HG03045 (cell line): Measurements from ENCODE around the gene AP2A2.
A peak's percentile ranks its signal among the peaks of the same experiment; 100 is the strongest.

Source experiments
- ATAC-seq: cut with Tn5 transposase; IDR thresholded peaks from one replicate; pipeline ENCODE4 v1.9.1; 2021; ENCODE audit warnings: mild to moderate bottlenecking, moderate library complexity; ENCODE audit not compliant: unreplicated experiment

The AP2A2 gene

GRCh38 chr11:925496-926301 lies at the start of gene AP2A2:
Gene AP2A2 (plus strand): TSS chr11:925870. CDS start chr11:926022, 152 bp downstream.
- peak; percentile 64 for ATAC-seq

DNA sequence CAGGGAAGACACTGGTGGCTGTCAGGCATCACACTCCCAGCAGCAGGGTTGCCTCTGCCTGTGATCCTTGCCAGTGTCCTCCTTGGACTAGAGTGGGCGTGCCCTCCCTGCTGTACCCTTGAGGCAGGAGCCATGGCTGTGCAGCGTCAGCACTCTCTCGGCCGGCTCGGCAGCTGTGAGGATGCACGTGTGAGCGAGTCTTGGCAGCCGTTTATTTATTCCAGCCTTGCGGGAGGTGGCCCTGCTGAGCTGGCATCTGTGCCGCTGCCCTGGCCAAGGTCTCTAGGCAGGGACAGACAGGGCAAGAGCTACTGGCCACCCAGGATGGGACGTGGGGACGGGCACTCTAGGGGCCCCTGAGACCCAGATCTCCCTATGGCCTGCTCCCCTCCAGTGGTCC lies 49.1 kb upstream of the AP2A2 start:
- no peak for ATAC-seq

DNA sequence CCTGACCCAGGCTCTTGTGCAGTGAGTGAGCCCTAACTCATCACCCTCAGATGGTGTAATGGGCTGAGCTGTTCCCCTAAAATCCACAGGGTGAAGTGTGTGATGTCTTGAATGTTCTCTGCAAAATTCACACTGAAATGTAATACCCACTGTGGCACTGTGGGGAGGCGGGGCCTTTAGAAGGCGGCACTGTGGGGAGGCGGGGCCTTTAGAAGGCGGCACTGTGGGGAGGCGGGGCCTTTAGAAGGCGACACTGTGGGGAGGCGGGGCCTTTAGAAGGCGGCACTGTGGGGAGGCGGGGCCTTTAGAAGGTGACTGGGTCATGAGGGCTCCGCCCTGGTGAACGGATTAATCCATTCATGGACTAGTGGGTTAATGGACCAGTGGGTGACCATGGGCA lies 48.1 kb upstream of the AP2A2 start:
- no peak for ATAC-seq

DNA sequence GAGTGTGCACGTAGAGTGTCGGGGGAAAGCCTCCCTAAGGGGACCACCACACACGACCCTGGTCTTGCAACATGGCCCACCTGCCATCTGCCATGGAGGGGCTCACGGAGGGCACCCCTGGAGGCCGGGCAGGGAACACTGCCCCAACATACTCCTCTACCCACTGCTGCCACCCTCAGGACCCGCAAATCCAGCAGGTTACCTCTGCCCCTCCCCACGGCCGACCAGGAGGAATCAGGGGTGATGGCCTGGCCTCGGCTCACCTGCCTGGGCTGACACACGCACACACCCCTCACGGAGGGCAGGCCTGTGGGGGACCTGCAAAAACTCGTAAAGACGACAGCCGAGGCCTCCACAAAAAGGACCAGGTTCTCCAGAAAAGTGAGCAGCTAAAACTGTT lies 45.2 kb upstream of the AP2A2 start:
- no peak for ATAC-seq

DNA sequence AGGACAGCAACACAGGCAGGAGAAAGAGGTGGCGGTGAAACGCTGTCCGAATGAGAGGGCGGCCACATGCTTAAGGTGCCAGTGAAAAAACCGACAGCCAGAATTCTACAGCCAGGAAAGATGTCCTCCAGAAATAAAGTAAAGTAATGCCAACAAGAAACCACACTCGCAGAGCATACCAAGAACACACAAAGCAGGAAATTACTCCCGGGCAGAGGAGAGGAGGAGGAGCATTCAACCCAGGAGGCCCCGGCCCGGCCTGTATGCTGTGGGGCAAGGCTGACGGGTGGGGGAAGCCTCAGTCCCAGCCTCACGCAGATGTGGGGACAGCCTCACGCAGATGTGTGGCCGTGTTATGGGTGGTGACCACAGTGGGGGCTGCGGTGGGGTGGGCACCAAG lies 43.1 kb upstream of the AP2A2 start:
- ATAC-seq: no peak

GRCh38 chr11:883527-883926 lies 42.1 kb upstream of the AP2A2 start:
- no peak for ATAC-seq

- no peak for ATAC-seq
Observed at GRCh38 chr11:884578-885070, 41.0 kb upstream of the AP2A2 start.

GRCh38 chr11:886568-886967 lies 39.1 kb upstream of the AP2A2 start:
- no peak for ATAC-seq

DNA sequence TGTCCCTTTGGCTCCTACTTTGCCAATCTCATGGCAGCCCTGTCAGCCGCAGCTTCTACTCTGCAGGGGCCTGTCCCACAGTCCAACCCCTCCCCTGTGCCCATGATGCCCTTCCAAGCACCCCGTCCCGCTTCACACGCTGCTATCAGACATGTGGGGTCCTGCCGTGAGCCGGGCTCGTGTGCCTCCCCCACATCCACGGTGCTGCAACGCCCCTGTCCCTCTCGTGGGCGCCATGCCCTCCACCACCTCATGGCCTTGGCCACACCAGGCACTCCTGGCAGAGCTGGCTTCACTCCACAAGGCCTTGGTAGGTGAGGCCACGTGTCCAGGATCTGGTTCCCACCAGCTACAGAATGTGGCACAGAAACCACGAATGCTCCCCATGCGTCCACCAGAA lies 38.1 kb upstream of the AP2A2 start:
- ATAC-seq: no peak

DNA sequence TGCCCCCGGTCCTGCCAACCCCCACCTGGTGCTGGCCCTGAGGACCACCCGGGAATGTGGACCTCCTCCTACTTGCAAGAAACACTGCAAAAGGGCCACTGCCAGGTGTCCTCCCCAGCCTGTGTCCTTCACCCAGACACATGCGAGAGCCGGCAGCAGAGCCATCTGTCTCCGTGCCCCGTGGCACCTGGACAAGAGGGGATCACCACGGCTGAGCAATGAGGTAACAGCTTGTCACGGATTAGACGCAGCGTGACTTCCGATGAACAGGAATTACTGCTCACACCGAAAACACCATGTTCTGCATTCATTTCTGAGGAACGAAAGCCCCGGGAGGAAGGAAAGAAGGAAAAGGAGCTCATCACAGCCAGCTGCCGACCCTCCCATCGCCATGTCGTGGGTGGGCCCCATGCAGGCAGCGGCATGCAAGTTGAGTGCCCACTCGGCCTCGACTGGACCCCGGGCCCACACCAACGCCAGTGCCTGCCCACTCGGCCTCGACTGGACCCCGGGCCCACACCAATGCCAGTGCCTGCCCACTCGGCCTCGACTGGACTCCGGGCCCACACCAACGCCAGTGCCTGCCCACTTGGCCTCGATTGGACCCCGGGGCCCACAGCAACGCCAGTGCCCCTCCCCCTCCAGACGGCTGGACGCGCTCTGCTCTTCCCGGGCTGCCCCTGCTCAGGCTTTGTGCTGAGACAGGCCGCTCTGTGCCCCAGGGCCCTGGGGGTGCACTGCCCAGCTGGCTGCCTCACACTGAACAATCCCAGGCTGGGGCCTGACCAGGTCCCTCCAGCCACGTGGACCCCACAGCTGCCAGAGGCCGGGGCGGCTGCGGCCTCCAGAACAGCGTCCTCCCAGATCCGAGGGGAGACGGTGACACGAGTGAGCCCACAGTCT lies 37.1 kb upstream of the AP2A2 start:
- no peak for ATAC-seq

- no peak for ATAC-seq
Observed at GRCh38 chr11:889257-889656, 36.4 kb upstream of the AP2A2 start.

GRCh38 chr11:889687-890475 lies 35.8 kb upstream of the AP2A2 start:
- no peak for ATAC-seq

DNA sequence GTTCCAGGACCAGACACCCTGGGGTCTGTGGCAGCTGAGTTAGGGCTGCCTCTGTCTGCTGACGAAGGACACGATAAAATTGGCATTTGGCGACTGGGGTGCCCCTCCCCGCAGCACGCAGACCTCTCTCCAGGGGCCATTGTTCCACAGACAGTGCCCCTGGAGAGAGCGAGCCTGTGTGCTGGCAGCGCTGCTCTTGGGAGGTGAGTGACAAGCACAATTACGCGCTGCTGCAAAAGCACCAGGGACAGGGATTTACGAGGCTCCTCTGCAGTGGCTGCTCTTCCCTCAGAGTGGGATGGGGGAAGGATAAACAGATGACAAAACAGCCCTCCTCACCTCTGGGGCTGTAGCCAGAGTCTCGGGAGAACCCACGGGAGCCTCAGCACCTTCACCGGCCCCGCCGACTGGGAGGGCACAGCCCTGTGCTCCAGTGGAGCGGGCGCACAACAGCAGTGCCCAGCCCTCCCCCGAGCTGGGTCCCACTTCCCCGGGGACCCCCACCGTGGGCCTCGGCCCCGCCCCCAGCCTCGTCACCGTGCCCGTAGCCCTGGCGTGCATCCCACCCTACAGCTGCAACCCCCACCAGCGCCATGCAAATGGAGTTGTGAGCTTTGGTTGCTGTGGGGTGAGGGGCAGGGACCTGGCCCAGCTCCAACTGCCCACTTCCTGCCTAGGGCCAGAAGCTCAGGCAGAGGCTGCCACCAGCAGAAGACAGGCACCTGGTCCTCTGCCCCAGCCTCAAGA lies 34.7 kb upstream of the AP2A2 start:
- ATAC-seq: no peak

GRCh38 chr11:893008-893654 lies 32.5 kb upstream of the AP2A2 start:
- ATAC-seq: no peak

DNA sequence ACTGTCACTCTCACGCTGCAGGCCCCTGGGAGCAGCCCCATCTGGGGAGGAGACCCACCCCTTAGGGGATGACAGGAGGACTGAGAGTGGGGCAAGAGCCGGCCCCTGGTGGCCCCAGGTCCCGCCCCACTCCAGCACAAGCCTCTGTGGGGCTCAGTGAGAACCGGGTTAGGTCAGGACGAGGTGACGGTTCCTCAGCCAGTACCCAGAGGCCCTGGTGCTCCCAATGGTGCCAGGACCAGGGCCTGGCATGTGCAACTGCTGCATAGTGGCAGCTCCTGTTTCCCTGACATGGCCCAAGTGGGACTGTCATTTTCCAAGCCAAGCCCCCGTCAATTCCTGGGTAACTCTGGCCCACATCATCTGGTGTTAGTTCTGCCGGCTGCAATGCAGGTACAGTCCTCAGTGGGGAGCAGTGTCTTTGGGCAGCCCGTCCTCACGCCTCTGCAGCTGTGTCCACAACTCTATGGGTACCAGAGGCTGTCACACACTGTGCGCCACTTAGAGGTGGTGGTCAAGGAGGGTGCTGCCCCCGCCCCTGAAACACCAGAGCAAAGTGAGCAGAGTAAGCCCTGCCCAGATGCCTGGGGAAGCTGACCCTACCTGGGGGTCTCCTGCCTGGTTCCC lies 31.0 kb upstream of the AP2A2 start:
- ATAC-seq: no peak

DNA sequence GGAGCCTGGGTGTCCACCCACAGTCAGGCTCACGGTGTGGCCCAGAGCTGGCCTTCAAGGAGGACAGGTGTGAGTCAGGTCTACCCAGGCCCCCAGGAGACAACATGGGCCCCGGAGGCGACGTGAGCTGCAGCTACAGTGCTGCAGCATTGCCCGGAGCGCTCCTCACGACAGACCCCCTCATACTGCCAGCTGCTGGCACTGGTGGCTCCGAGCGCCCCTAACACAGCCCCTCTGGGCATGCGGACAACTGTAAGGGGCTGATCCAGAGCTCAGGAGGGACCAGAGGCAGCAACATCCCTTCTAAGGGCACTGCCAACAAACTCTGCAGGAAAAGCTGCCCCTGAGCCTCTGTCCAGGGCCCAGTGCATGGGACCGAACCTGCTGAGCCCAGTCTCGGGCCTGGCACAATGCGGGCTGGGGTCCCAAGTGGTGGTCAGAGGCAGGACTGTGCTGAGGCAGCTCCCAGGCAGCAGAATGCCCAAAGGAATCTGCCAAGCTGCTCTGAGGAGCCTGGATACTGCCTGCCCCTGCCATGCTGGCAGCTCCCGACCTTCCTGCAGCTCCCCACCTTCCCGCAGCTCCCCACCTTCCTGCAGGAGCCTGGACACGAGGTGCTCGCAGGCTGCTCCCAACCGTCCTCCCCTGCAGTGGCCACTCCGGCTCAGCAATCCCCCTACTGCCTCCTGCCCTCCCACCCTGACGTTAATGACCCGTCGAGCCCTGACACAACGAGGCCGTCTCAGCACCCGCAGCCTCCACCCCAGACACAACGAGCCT lies 30.1 kb upstream of the AP2A2 start:
- no peak for ATAC-seq

- ATAC-seq: no peak
Observed at GRCh38 chr11:897253-898142, 28.2 kb upstream of the AP2A2 start.

- ATAC-seq: no peak
Observed at GRCh38 chr11:898143-898511, 27.5 kb upstream of the AP2A2 start.
